HEK293 (cell line): ENCODE data around the gene ST6GAL1.

ENCODE experiments used
- HOXA7 ChIP-seq: sonication (generic); formaldehyde crosslinking; IDR thresholded peaks from 2 replicates; pipeline ENCODE4 v1.8.1; 2022; ENCODE audit warnings: missing genetic modification reagents, borderline replicate concordance
- KLF16 ChIP-seq: fragments of 450-650 bp; formaldehyde crosslinking; IDR thresholded peaks from 2 replicates; pipeline ENCODE4 v1.5.1; 2017; ENCODE audit warnings: missing biosample characterization, missing genetic modification characterization
- MEIS1 ChIP-seq: sonication (generic); formaldehyde crosslinking; IDR thresholded peaks from 2 replicates; pipeline ENCODE4 v1.8.1; 2022; ENCODE audit warnings: missing genetic modification reagents, mild to moderate bottlenecking, borderline replicate concordance
- OVOL3 ChIP-seq: fragments of 450-650 bp; formaldehyde crosslinking; IDR thresholded peaks from 2 replicates; pipeline ENCODE4 v1.5.1; 2016; ENCODE audit warnings: missing biosample characterization, missing genetic modification characterization
- REPIN1 ChIP-seq: fragments of 450-650 bp; formaldehyde crosslinking; IDR thresholded peaks from 2 replicates; pipeline ENCODE4 v1.5.1; 2017; ENCODE audit warnings: missing biosample characterization, missing genetic modification characterization, low read depth
- ZBTB1 ChIP-seq: fragments of 450-650 bp; formaldehyde crosslinking; IDR thresholded peaks from 2 replicates; pipeline ENCODE4 v1.5.1; 2016; ENCODE audit warnings: missing biosample characterization, missing genetic modification characterization
- ZNF473 ChIP-seq: fragments of 450-650 bp; formaldehyde crosslinking; IDR thresholded peaks from 2 replicates; pipeline ENCODE4 v1.5.1; 2017; ENCODE audit warnings: missing biosample characterization, missing genetic modification characterization
- ZNF530 ChIP-seq: fragments of 450-650 bp; formaldehyde crosslinking; IDR thresholded peaks from 2 replicates; pipeline ENCODE4 v1.5.1; 2016; ENCODE audit warnings: low read depth, missing biosample characterization, missing genetic modification characterization
- ZNF555 ChIP-seq: fragments of 450-650 bp; formaldehyde crosslinking; conservative IDR thresholded peaks from 2 replicates; pipeline ENCODE4 v1.5.1; 2017; ENCODE audit warnings: missing biosample characterization, mild to moderate bottlenecking, missing genetic modification characterization, inconsistent platforms
- TF ChIP-seq, protein P1 (sequence below): fragments of 450-650 bp; formaldehyde crosslinking; IDR thresholded peaks from 2 replicates; pipeline ENCODE4 v1.5.1; 2016; ENCODE audit warnings: missing biosample characterization, missing genetic modification characterization
- TF ChIP-seq, protein P2 (sequence below): fragments of 450-650 bp; formaldehyde crosslinking; conservative IDR thresholded peaks from 2 replicates; pipeline ENCODE4 v1.5.1; 2016; ENCODE audit warnings: low read depth, missing biosample characterization, missing genetic modification characterization
- TF ChIP-seq, protein P3 (sequence below): sonication (generic); formaldehyde crosslinking; IDR thresholded peaks from 2 replicates; pipeline ENCODE4 v1.8.1; 2022; ENCODE audit warnings: mild to moderate bottlenecking, moderate library complexity, missing genetic modification reagents
- TF ChIP-seq, protein P4 (sequence below): fragments of 450-650 bp; formaldehyde crosslinking; optimal IDR thresholded peaks from 2 replicates; pipeline ENCODE3; 2016; ENCODE audit warnings: missing biosample characterization, mild to moderate bottlenecking, missing genetic modification characterization

DNA sequence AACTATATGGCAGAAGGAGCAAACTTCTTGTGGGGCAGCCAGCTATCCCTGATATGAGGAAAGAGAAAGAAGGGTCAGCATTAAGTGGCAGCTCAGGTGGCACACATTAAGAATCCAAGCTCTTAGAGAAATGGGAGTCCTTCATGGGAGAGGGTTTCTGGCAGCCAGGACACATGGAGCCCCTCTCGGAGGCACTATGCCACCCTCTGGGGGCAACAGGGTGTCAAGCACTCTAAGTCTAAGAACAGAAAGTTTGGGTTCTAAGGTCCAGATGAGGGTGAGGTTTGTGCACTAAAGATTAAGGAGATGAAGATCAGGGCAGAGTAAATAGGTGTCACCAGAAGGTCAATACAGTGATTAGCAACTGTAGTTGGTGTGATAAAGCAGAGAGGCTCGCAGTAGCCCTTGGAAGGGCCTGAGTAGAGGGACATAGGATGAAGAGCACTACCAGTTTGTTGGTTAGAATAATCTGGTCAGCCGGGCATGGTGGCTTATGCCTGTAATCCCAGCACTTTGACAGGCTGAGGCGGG lies 89.3 kb downstream of the ST6GAL1 start:
- TF ChIP-seq, protein P1, sequence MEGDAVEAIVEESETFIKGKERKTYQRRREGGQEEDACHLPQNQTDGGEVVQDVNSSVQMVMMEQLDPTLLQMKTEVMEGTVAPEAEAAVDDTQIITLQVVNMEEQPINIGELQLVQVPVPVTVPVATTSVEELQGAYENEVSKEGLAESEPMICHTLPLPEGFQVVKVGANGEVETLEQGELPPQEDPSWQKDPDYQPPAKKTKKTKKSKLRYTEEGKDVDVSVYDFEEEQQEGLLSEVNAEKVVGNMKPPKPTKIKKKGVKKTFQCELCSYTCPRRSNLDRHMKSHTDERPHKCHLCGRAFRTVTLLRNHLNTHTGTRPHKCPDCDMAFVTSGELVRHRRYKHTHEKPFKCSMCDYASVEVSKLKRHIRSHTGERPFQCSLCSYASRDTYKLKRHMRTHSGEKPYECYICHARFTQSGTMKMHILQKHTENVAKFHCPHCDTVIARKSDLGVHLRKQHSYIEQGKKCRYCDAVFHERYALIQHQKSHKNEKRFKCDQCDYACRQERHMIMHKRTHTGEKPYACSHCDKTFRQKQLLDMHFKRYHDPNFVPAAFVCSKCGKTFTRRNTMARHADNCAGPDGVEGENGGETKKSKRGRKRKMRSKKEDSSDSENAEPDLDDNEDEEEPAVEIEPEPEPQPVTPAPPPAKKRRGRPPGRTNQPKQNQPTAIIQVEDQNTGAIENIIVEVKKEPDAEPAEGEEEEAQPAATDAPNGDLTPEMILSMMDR (tag by site-specific recombination) = no peak
- TF ChIP-seq OVOL3 (tag by site-specific recombination) = no peak
- TF ChIP-seq, protein P2, sequence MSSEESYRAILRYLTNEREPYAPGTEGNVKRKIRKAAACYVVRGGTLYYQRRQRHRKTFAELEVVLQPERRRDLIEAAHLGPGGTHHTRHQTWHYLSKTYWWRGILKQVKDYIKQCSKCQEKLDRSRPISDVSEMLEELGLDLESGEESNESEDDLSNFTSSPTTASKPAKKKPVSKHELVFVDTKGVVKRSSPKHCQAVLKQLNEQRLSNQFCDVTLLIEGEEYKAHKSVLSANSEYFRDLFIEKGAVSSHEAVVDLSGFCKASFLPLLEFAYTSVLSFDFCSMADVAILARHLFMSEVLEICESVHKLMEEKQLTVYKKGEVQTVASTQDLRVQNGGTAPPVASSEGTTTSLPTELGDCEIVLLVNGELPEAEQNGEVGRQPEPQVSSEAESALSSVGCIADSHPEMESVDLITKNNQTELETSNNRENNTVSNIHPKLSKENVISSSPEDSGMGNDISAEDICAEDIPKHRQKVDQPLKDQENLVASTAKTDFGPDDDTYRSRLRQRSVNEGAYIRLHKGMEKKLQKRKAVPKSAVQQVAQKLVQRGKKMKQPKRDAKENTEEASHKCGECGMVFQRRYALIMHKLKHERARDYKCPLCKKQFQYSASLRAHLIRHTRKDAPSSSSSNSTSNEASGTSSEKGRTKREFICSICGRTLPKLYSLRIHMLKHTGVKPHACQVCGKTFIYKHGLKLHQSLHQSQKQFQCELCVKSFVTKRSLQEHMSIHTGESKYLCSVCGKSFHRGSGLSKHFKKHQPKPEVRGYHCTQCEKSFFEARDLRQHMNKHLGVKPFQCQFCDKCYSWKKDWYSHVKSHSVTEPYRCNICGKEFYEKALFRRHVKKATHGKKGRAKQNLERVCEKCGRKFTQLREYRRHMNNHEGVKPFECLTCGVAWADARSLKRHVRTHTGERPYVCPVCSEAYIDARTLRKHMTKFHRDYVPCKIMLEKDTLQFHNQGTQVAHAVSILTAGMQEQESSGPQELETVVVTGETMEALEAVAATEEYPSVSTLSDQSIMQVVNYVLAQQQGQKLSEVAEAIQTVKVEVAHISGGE (tag by site-specific recombination) = no peak
- no peak for TF ChIP-seq ZNF555 (tag by site-specific recombination)
- no peak for TF ChIP-seq HOXA7 (CRISPR knock-in tag)
- TF ChIP-seq ZNF530 = no peak
- TF ChIP-seq, protein P3, sequence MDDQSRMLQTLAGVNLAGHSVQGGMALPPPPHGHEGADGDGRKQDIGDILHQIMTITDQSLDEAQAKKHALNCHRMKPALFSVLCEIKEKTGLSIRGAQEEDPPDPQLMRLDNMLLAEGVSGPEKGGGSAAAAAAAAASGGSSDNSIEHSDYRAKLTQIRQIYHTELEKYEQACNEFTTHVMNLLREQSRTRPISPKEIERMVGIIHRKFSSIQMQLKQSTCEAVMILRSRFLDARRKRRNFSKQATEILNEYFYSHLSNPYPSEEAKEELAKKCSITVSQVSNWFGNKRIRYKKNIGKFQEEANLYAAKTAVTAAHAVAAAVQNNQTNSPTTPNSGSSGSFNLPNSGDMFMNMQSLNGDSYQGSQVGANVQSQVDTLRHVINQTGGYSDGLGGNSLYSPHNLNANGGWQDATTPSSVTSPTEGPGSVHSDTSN (CRISPR knock-in tag) = no peak
- no peak for TF ChIP-seq REPIN1 (tag by site-specific recombination)
- TF ChIP-seq KLF16 (tag by site-specific recombination) = no peak
- no peak for TF ChIP-seq ZBTB1
- no peak for TF ChIP-seq ZNF473 (tag by site-specific recombination)
- TF ChIP-seq, protein P4, sequence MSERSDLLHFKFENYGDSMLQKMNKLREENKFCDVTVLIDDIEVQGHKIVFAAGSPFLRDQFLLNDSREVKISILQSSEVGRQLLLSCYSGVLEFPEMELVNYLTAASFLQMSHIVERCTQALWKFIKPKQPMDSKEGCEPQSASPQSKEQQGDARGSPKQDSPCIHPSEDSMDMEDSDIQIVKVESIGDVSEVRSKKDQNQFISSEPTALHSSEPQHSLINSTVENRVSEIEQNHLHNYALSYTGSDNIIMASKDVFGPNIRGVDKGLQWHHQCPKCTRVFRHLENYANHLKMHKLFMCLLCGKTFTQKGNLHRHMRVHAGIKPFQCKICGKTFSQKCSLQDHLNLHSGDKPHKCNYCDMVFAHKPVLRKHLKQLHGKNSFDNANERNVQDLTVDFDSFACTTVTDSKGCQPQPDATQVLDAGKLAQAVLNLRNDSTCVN = no peak
- TF ChIP-seq MEIS1 (CRISPR knock-in tag) = no peak
